A549 (cell line): ENCODE measurements around the gene MUC4. TPM values are rescaled to one million over a fixed set of nuclear protein-coding genes. Genes with fewer than 3 reads are reported as not detected.
"Not testable (repeated sequence)": the region's sequence is repeated elsewhere in the genome, so short reads cannot be mapped to it uniquely, and the experiment has no call there.

Experiments
- ATAC-seq, 2 experiments: fragments of 200-7000 bp in 1 of 2; fragments of >200 bp in 1 of 2; cut with Nextera tagmentation in 1 of 2; cut with Tn5 transposase in 1 of 2; 3 replicates each; pipeline versions ENCODE4 v1.8.0 to v1.9.1; 2018 to 2020; ENCODE audit warnings: mild to moderate bottlenecking in 1 of 2, moderate library complexity in 1 of 2
- CTCF ChIA-PET: fragments of 300-600 bp; sonication (Branson Sonifier 250); formaldehyde crosslinking; extraction: SDS; loops from one replicate; lab custom pipeline; 2021; ENCODE audit warnings: antibody characterized with exemption, inconsistent platforms; lab: Yijun Ruan, JAX
- POLR2A ChIA-PET: fragments of 350-600 bp; formaldehyde crosslinking; extraction: SDS; loops from one replicate; lab custom pipeline; 2021; ENCODE audit warnings: antibody characterized with exemption, inconsistent platforms; lab: Yijun Ruan, JAX
- DNase-seq, 2 experiments: peaks; one replicate each; pipeline versions ENCODE4 v3.0.0 to v3.0.0-alpha.2; 2011 to 2016; ENCODE audit warnings: low read depth in 1 of 2, low spot score in 1 of 2
- FAIRE-seq: peaks from 2 replicates; lab custom pipeline; 2011; peaks lifted over from hg19 to GRCh38; lab: Jason Lieb, UNC
- H3K27ac ChIP-seq, 2 experiments: fragments of >200 bp; sonication (Bioruptor Twin); formaldehyde crosslinking; 3 replicates each; pipeline ENCODE4 v1.5.1; 2016 to 2017
- H3K4me1 ChIP-seq: fragments of >200 bp; sonication (Bioruptor Twin); formaldehyde crosslinking; 3 replicates; pipeline ENCODE4 v1.6.1; 2016
- H3K4me2 ChIP-seq: fragments of >200 bp; sonication (Bioruptor Twin); formaldehyde crosslinking; 3 replicates; pipeline ENCODE4 v1.6.1; 2016
- H3K4me3 ChIP-seq: fragments of >200 bp; sonication (Bioruptor Twin); formaldehyde crosslinking; 3 replicates; pipeline ENCODE4 v1.5.1; 2016
- H3K9me3 ChIP-seq: fragments of >200 bp; sonication (Bioruptor Twin); formaldehyde crosslinking; 3 replicates; pipeline ENCODE4 v1.6.1; 2016
- CBX2 ChIP-seq: fragments of 200-600 bp; sonication (generic); IDR thresholded peaks from 2 replicates; pipeline ENCODE4 v1.6.1; 2016; ENCODE audit warnings: low read depth, mild to moderate bottlenecking, borderline replicate concordance
- CBX8 ChIP-seq: fragments of 200-600 bp; sonication (generic); IDR thresholded peaks from 2 replicates; pipeline ENCODE4 v1.6.1; 2016
- EP300 ChIP-seq, 2 experiments: fragments of >200 bp; sonication (Bioruptor Twin); formaldehyde crosslinking; IDR thresholded peaks; 2 replicates in 1 of 2; 3 replicates in 1 of 2; pipeline ENCODE4 v1.6.1; 2016 to 2017
- HEYL ChIP-seq: fragments of 250-450 bp; sonication (Bioruptor Pico); IDR thresholded peaks from 2 replicates; pipeline ENCODE4 v1.8.0; 2021; ENCODE audit warnings: mild to moderate bottlenecking, moderate library complexity
- JUN ChIP-seq, 2 experiments: fragments of >200 bp; sonication (Bioruptor Twin); formaldehyde crosslinking; IDR thresholded peaks; 2 replicates in 1 of 2; 3 replicates in 1 of 2; pipeline ENCODE4 v1.6.1; 2016 to 2017
- MYC ChIP-seq: IDR thresholded peaks from 2 replicates; pipeline ENCODE4 v1.6.1; 2012; ENCODE audit warnings: mild to moderate bottlenecking, inconsistent platforms, low read length, improper control_type of control experiment, borderline replicate concordance
- NFE2L2 ChIP-seq: fragments of 150-350 bp; conservative IDR thresholded peaks from 2 replicates; pipeline ENCODE4 v1.6.1; 2014; ENCODE audit warnings: low read length
- PHF8 ChIP-seq: fragments of 200-600 bp; sonication (generic); IDR thresholded peaks from 2 replicates; pipeline ENCODE4 v1.6.1; 2016; ENCODE audit warnings: low read depth, mild to moderate bottlenecking, antibody characterized with exemption, moderate library complexity, borderline replicate concordance
- POLR2AphosphoS2 ChIP-seq: conservative IDR thresholded peaks from 2 replicates; pipeline ENCODE4 v1.6.1; 2012; ENCODE audit warnings: low read length, improper control_type of control experiment, inconsistent platforms
- RARB ChIP-seq: fragments of 250-450 bp; sonication (Bioruptor Pico); IDR thresholded peaks from 2 replicates; pipeline ENCODE4 v1.8.0; 2021; ENCODE audit warnings: mild to moderate bottlenecking, moderate library complexity
- RCOR1 ChIP-seq: fragments of 150-350 bp; IDR thresholded peaks from 2 replicates; pipeline ENCODE4 v1.6.1; 2014; ENCODE audit warnings: antibody characterized with exemption, low read length, low read depth
- RFX5 ChIP-seq: fragments of 450-650 bp; IDR thresholded peaks from 2 replicates; pipeline ENCODE4 v1.7.1; 2014; ENCODE audit warnings: antibody characterized with exemption, mild to moderate bottlenecking, moderate library complexity
- WGBS: methylation state at CpG from one replicate; pipeline ENCODE4 v1.1.6; 2017; ENCODE audit errors: missing lambda C conversion rate; 5-methylcytosine and 5-hydroxymethylcytosine counted together
- polyA plus RNA-seq, 4 experiments: library from polyadenylated mRNA; depleted of rRNA in 3 of 4; stranded (reverse); fragments of >200 nt; fragmentation: RNase III in 1 of 4; extraction: RNeasy Plus Mini Kit Qiagen cat#74134 plus additional on column Dnase treatment in 1 of 4; gene quantifications; 2 replicates in 3 of 4; 3 replicates in 1 of 4; pipeline ENCODE4 v1.2.3, GENCODE V29; 2011 to 2017
- TF ChIP-seq, protein P1 (sequence below): fragments of >200 bp; sonication (Bioruptor Twin); formaldehyde crosslinking; IDR thresholded peaks from 3 replicates; pipeline ENCODE4 v1.5.1; 2016
- TF ChIP-seq, protein P2 (sequence below): fragments of 250-450 bp; sonication (Bioruptor Pico); IDR thresholded peaks from 2 replicates; pipeline ENCODE4 v1.5.0; 2020; ENCODE audit warnings: low read depth, mild to moderate bottlenecking, moderate library complexity
- TF ChIP-seq, protein P3 (sequence below): fragments of >200 bp; sonication (Bioruptor Twin); formaldehyde crosslinking; IDR thresholded peaks from 3 replicates; pipeline ENCODE4 v1.6.1; 2016
- TF ChIP-seq, protein P4 (sequence below): fragments of 250-450 bp; sonication (Bioruptor Pico); IDR thresholded peaks from 2 replicates; pipeline ENCODE4 v1.5.0; 2021; ENCODE audit warnings: mild to moderate bottlenecking, moderate library complexity, borderline replicate concordance
- TF ChIP-seq, protein P5 (sequence below): IDR thresholded peaks from 2 replicates; pipeline ENCODE4 v1.6.1; 2012

The MUC4 gene
- polyA plus RNA-seq, 2 of the 4 experiments (the other 2 are of a cell fraction), result 0.04 TPM; not detected in 1

DNA sequence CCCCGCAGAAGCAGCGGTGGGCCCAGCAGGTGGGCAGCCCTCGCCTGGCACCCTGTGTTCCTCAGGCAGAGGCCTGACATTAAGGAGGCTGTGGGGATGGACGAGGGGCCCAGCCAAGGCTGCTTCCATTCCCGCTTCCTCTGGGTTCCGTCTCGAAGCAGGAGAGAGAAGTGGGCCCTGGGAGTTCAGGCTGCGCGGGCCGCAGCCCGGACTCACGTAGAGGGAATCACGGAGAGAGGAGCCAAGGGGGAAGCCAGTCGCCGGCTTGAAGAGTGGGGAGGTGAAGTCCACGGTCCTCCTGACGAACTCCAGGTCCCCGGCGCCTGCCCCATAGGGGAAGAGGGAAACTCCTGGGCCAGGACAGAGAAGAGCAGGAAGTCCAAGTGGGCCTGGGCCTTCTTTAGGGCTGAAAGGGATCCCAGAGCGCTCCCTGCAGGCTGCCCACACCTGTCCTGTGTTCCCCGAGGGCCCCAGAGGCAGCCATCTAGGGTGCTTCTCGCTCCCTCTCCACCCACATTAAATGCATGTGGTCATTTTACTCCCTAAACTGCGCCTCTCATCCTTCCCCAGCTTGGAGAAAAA is 37.7 kb downstream of the MUC4 start:
- no peak overlapping the region for H3K4me3 ChIP-seq
- no peaks in the 10 kb centered on the region for H3K4me1 ChIP-seq
- no peak overlapping the region for H3K4me2 ChIP-seq
- CTCF ChIA-PET, result interaction anchor here (0.8 kb wide), 1 partner anchor 59 kb away, joined by 3 read pairs; no protein-coding TSS in a partner anchor
- TF ChIP-seq RFX5 (no peak), CBX2 (no peak), MYC (no peak), HEYL (CRISPR knock-in tag) (no peak), EP300 (IDR thresholded peaks at IDR 0.05) (no peak), PHF8 (no peak), RCOR1 (no peak), CBX8 (no peak), RARB (CRISPR knock-in tag) (no peak)
- TF ChIP-seq, protein P1, sequence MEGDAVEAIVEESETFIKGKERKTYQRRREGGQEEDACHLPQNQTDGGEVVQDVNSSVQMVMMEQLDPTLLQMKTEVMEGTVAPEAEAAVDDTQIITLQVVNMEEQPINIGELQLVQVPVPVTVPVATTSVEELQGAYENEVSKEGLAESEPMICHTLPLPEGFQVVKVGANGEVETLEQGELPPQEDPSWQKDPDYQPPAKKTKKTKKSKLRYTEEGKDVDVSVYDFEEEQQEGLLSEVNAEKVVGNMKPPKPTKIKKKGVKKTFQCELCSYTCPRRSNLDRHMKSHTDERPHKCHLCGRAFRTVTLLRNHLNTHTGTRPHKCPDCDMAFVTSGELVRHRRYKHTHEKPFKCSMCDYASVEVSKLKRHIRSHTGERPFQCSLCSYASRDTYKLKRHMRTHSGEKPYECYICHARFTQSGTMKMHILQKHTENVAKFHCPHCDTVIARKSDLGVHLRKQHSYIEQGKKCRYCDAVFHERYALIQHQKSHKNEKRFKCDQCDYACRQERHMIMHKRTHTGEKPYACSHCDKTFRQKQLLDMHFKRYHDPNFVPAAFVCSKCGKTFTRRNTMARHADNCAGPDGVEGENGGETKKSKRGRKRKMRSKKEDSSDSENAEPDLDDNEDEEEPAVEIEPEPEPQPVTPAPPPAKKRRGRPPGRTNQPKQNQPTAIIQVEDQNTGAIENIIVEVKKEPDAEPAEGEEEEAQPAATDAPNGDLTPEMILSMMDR, result no peak
- TF ChIP-seq, protein P2, sequence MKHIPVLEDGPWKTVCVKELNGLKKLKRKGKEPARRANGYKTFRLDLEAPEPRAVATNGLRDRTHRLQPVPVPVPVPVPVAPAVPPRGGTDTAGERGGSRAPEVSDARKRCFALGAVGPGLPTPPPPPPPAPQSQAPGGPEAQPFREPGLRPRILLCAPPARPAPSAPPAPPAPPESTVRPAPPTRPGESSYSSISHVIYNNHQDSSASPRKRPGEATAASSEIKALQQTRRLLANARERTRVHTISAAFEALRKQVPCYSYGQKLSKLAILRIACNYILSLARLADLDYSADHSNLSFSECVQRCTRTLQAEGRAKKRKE, result no peak
- TF ChIP-seq, protein P3, sequence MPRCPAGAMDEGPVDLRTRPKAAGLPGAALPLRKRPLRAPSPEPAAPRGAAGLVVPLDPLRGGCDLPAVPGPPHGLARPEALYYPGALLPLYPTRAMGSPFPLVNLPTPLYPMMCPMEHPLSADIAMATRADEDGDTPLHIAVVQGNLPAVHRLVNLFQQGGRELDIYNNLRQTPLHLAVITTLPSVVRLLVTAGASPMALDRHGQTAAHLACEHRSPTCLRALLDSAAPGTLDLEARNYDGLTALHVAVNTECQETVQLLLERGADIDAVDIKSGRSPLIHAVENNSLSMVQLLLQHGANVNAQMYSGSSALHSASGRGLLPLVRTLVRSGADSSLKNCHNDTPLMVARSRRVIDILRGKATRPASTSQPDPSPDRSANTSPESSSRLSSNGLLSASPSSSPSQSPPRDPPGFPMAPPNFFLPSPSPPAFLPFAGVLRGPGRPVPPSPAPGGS, result no peak
- TF ChIP-seq, protein P4, sequence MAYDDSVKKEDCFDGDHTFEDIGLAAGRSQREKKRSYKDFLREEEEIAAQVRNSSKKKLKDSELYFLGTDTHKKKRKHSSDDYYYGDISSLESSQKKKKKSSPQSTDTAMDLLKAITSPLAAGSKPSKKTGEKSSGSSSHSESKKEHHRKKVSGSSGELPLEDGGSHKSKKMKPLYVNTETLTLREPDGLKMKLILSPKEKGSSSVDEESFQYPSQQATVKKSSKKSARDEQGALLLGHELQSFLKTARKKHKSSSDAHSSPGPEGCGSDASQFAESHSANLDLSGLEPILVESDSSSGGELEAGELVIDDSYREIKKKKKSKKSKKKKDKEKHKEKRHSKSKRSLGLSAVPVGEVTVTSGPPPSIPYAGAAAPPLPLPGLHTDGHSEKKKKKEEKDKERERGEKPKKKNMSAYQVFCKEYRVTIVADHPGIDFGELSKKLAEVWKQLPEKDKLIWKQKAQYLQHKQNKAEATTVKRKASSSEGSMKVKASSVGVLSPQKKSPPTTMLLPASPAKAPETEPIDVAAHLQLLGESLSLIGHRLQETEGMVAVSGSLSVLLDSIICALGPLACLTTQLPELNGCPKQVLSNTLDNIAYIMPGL (CRISPR knock-in tag), result no peak
- POLR2A ChIA-PET, result no interaction called here
- H3K27ac ChIP-seq, result no peak overlapping the region
- ATAC-seq (peak in 1 of 2 experiments; percentile 34; a peak in 2 of 6 replicates), FAIRE-seq (no peak), DNase-seq (no peak)
- no peaks in the 10 kb centered on the region for H3K9me3 ChIP-seq
- whole genome bisulfite sequencing, result 67% methylated on average over 22 of the region's 23 CpGs

DNA sequence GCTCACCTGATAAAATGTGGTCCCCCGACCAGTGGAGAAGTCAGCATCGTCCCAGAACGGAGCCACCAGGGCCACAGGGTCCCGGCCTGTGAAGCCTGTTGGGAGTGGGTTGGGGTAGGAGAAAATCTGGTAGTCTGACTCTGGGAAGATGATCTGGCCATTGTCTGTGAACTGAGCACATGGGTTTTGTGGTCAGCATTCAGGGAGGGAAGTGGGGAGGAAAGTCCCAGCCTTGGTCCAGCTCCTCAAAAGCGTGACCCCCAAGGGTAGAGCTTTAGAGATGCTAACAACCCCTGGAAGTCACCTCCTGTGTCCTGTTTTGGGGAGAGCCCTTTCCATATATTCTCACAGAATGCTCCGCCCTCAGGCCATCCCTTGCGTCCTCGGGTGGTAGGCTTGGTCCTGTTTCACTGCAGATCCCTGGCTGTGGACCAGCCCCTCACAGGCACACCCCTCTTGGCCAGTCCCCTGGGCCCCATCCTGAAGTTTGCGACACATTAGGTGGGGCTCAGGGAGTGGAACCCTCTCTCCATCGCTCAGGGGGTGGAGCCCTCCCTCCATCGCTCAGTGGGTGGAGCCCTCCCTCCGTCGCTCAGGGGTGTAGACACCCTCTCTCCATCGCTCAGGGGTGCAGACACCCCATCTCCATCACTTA is 40.0 kb downstream of the MUC4 start:
- FAIRE-seq (no peak), DNase-seq (no peak), ATAC-seq (no peak)
- Histone ChIP-seq H3K4me2 (no peak overlapping the region), H3K4me3 (no peak overlapping the region), H3K9me3 (no peaks in the 10 kb centered on the region), H3K27ac (no peak overlapping the region), H3K4me1 (no peaks in the 10 kb centered on the region)
- WGBS, result 36% methylated on average over 6 of the region's 14 CpGs
- ChIA-PET CTCF (interaction anchor here (0.7 kb wide), 1 partner anchor 481 kb away, joined by 3 read pairs; no protein-coding TSS in a partner anchor), POLR2A (no interaction called here)
- TF ChIP-seq EP300 (IDR thresholded peaks at IDR 0.05) (no peak), HEYL (CRISPR knock-in tag) (no peak), POLR2AphosphoS2 (no peak), JUN (IDR thresholded peaks at IDR 0.05) (no peak), NFE2L2 (no peak)
- TF ChIP-seq, protein P4 (CRISPR knock-in tag), result no peak
- TF ChIP-seq, protein P5, sequence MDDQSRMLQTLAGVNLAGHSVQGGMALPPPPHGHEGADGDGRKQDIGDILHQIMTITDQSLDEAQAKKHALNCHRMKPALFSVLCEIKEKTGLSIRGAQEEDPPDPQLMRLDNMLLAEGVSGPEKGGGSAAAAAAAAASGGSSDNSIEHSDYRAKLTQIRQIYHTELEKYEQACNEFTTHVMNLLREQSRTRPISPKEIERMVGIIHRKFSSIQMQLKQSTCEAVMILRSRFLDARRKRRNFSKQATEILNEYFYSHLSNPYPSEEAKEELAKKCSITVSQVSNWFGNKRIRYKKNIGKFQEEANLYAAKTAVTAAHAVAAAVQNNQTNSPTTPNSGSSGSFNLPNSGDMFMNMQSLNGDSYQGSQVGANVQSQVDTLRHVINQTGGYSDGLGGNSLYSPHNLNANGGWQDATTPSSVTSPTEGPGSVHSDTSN, result no peak

DNA sequence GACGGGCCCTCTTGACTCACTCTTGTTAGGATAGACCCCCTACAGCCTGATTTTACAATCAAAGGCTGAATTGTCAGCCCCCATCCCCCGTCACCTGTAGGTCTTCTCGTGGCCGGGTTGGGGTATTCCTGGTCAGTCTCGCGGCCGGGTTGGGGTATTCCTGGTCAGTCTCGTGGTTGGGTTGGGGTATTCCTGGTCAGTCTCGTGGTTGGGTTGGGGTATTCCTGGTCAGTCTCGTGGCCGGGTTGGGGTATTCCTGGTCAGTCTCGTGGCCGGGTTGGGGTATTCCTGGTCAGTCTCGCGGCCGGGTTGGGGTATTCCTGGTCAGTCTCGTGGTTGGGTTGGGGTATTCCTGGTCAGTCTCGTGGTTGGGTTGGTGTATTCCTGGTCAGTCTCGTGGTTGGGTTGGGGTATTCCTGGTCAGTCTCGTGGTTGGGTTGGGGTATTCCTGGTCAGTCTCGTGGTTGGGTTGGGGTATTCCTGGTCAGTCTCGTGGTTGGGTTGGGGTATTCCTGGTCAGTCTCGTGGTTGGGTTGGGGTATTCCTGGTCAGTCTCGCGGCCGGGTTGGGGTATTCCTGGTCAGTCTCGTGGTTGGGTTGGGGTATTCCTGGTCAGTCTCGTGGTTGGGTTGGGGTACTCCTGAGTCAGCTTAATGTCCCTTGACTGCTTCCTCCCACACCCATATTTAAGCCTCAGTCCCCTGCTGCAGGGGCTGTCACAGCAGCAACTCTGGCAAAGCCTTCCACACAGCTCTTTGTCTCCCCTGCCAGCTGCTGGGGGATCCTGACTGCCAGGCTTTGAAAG is 40.7 kb downstream of the MUC4 start:
- ATAC-seq, POLR2A ChIA-PET: not testable (repeated sequence)

More for the DNA sequence above, 40.7 kb downstream of the MUC4 start:
- not testable (repeated sequence) for H3K9me3 ChIP-seq, H3K4me2 ChIP-seq, H3K27ac ChIP-seq, H3K4me3 ChIP-seq, DNase-seq, H3K4me1 ChIP-seq, FAIRE-seq
- CTCF ChIA-PET, result interaction anchor here (0.7 kb wide), 1 partner anchor 481 kb away, joined by 3 read pairs; no protein-coding TSS in a partner anchor
- 66% methylated on average over 6 of the region's 28 CpGs for WGBS
